Loucy (cell line): ENCODE results near the gene ADARB2.

ENCODE experiments used
- CTCF ChIP-seq: fragments of 200-600 bp; sonication (generic); conservative IDR thresholded peaks from 2 replicates; pipeline ENCODE4 v1.5.1; 2014; ENCODE audit warnings: mild to moderate bottlenecking, antibody characterized with exemption, low read length
- EZH2phosphoT487 ChIP-seq: fragments of 200-600 bp; IDR thresholded peaks from 2 replicates; pipeline ENCODE4 v1.6.1; 2018; ENCODE audit warnings: antibody characterized with exemption, mild to moderate bottlenecking, moderate library complexity, borderline replicate concordance

- TF ChIP-seq CTCF: no peak
- no peak for TF ChIP-seq EZH2phosphoT487
Observed at GRCh38 chr10:1374511-1375345, 362.6 kb downstream of the ADARB2 start.
